HepG2 (cell line): ENCODE data around the gene RNU11. TPM values are rescaled to one million over a fixed set of nuclear protein-coding genes. Genes with fewer than 3 reads are reported as not detected.
A peak's percentile ranks its signal among the peaks of the same experiment; 100 is the strongest.

Experiments
- BRF2 ChIP-seq: sonication (generic); formaldehyde crosslinking; IDR thresholded peaks from 2 replicates; pipeline ENCODE4 v1.8.1; 2022; ENCODE audit warnings: mild to moderate bottlenecking, missing genetic modification reagents
- DDIT3 ChIP-seq: sonication (generic); formaldehyde crosslinking; IDR thresholded peaks from 2 replicates; pipeline ENCODE4 v1.4.0; 2020; ENCODE audit warnings: mild to moderate bottlenecking, missing genetic modification reagents
- IRX3 ChIP-seq: sonication (generic); formaldehyde crosslinking; IDR thresholded peaks from 2 replicates; pipeline ENCODE4 v1.8.1; 2023; ENCODE audit warnings: mild to moderate bottlenecking, low read depth, missing genetic modification reagents, borderline replicate concordance
- KDM3A ChIP-seq: IDR thresholded peaks from 2 replicates; pipeline ENCODE4 v1.6.1; 2018; ENCODE audit warnings: low read depth, missing compliant biosample characterization
- MAFG ChIP-seq: sonication (generic); formaldehyde crosslinking; IDR thresholded peaks from 2 replicates; pipeline ENCODE4 v1.5.1; 2020; ENCODE audit warnings: mild to moderate bottlenecking, missing genetic modification reagents
- MIER3 ChIP-seq: IDR thresholded peaks from 2 replicates; pipeline ENCODE4 v1.6.1; 2016; ENCODE audit warnings: missing compliant biosample characterization, borderline replicate concordance
- MYNN ChIP-seq: sonication (generic); formaldehyde crosslinking; IDR thresholded peaks from 2 replicates; pipeline ENCODE4 v1.4.0; 2020; ENCODE audit warnings: mild to moderate bottlenecking, low read depth, missing genetic modification reagents
- RELA ChIP-seq: sonication (generic); formaldehyde crosslinking; IDR thresholded peaks from 2 replicates; pipeline ENCODE4 v1.4.0; 2020; ENCODE audit warnings: missing genetic modification reagents
- SNAPC4 ChIP-seq: sonication (generic); formaldehyde crosslinking; IDR thresholded peaks from 2 replicates; pipeline ENCODE4 v1.4.0; 2020; ENCODE audit warnings: mild to moderate bottlenecking, missing genetic modification reagents
- STAT6 ChIP-seq: sonication (generic); formaldehyde crosslinking; IDR thresholded peaks from 2 replicates; pipeline ENCODE4 v1.4.0; 2020; ENCODE audit warnings: missing genetic modification reagents, mild to moderate bottlenecking, borderline replicate concordance
- XRCC5 ChIP-seq: fragments of 200-400 bp; formaldehyde crosslinking; optimal IDR thresholded peaks from 2 replicates; pipeline ENCODE3; 2017; ENCODE audit warnings: mild to moderate bottlenecking, low read length
- ZBTB14 ChIP-seq: sonication (generic); formaldehyde crosslinking; IDR thresholded peaks from 2 replicates; pipeline ENCODE4 v1.4.0; 2020; ENCODE audit warnings: missing genetic modification reagents
- ZBTB2 ChIP-seq: sonication (generic); formaldehyde crosslinking; IDR thresholded peaks from 2 replicates; pipeline ENCODE4 v1.8.0; 2022; ENCODE audit warnings: low read depth, missing genetic modification reagents
- ZFX ChIP-seq: sonication (generic); formaldehyde crosslinking; IDR thresholded peaks from 2 replicates; pipeline ENCODE4 v1.4.0; 2020; ENCODE audit warnings: mild to moderate bottlenecking, low read depth, missing genetic modification reagents, moderate library complexity
- ZNF282 ChIP-seq: fragments of 450-650 bp; IDR thresholded peaks from 2 replicates; pipeline ENCODE4 v1.6.1; 2018; ENCODE audit not compliant: partially characterized antibody
- ZNF672 ChIP-seq: sonication (generic); formaldehyde crosslinking; IDR thresholded peaks from 2 replicates; pipeline ENCODE4 v1.8.1; 2022; ENCODE audit warnings: missing genetic modification reagents
- ZNF782 ChIP-seq: sonication (generic); formaldehyde crosslinking; IDR thresholded peaks from 2 replicates; pipeline ENCODE4 v1.4.0; 2020; ENCODE audit warnings: missing genetic modification reagents, mild to moderate bottlenecking, borderline replicate concordance
- polyA plus RNA-seq, 8 experiments: library from polyadenylated mRNA; depleted of rRNA in 3 of 8; stranded (reverse) in 7 of 8; unstranded in 1 of 8; fragments of >200 nt; fragmentation: Illumina TruSeq in 4 of 8; extraction: Trizol in 4 of 8; gene quantifications; 2 replicates each; pipeline versions ENCODE4 v1.2.1 to v1.2.3, GENCODE V29; 2011 to 2016; ENCODE audit warnings: low read depth in 4 of 8, missing spikeins in 1 of 8, mixed read lengths in 1 of 8; ENCODE audit not compliant: insufficient read depth in 1 of 8
- total RNA-seq, 5 experiments: library from RNA; depleted of rRNA; stranded (reverse); fragments of >200 nt; fragmentation: Illumina TruSeq; extraction: Trizol; gene quantifications; 2 replicates each; pipeline ENCODE4 v1.2.3, GENCODE V29; 2016; ENCODE audit warnings: low read depth in 1 of 5

The RNU11 gene
- total and polyA plus RNA-seq, 2 of the 13 experiments (the other 11 are each of a cell fraction or from before 2014, with no cell fraction given), result not detected

- TF ChIP-seq SNAPC4 (CRISPR knock-in tag) (peak; percentile 100), DDIT3 (no peak; the same call in 1 of the 2 replicates), XRCC5 (peak; percentile 8), ZNF672 (no peak), STAT6 (CRISPR knock-in tag) (peak; percentile 100), BRF2 (CRISPR knock-in tag) (peak; percentile 97), ZBTB14 (CRISPR knock-in tag) (peak; percentile 47; the same call in 1 of the 2 replicates), KDM3A (CRISPR knock-in tag) (peak; percentile 98), MYNN (no peak), RELA (no peak), ZBTB2 (CRISPR knock-in tag) (0 out of 2 replicates have a peak, but pooled peaks have one; percentile 16), IRX3 (peak; percentile 46; the same call in 1 of the 2 replicates), ZFX (CRISPR knock-in tag) (peak; percentile 60), ZNF782 (CRISPR knock-in tag) (no peak), MAFG (CRISPR knock-in tag) (no peak), ZNF282 (no peak), MIER3 (CRISPR knock-in tag) (peak; percentile 82; the same call in 1 of the 2 replicates)
Observed at GRCh38 chr1:28648474-28649198, at the start of gene RNU11 (continued).
